IMR-90 (cell line): ENCODE measurements around the gene HS6ST2. TPM values are rescaled to one million over a fixed set of nuclear protein-coding genes. Genes with fewer than 3 reads are reported as not detected.

Experiments
- ATAC-seq: fragments of 200-7000 bp; cut with Tn5 transposase; 2 replicates; pipeline ENCODE4 v1.9.1; 2020; ENCODE audit warnings: low read depth, mild to moderate bottlenecking, moderate library complexity
- BruUV-seq: library from RNA; stranded (reverse); fragments of 400-500 nt; replicated peaks from 2 replicates; lab custom pipeline; 2021; lab: Mats Ljungman, UMichigan
- CTCF ChIA-PET: fragments of 300-600 bp; formaldehyde crosslinking; extraction: SDS; loops from one replicate; lab custom pipeline; 2021; ENCODE audit warnings: antibody characterized with exemption; lab: Yijun Ruan, JAX
- POLR2A ChIA-PET: fragments of 300-600 bp; sonication (Branson Sonifier 250); formaldehyde crosslinking; loops from one replicate; lab custom pipeline; 2022; ENCODE audit warnings: antibody characterized with exemption; ENCODE audit not compliant: unreplicated experiment; lab: Charles Lee
- DNase-seq: peaks from one replicate; pipeline ENCODE4 v3.0.0; 2013
- H2AFZ ChIP-seq: replicated peaks from 2 replicates; pipeline ENCODE3; 2013; ENCODE audit warnings: low read length, mild to moderate bottlenecking; ENCODE audit not compliant: poor library complexity
- H2AK5ac ChIP-seq: 2 replicates; pipeline ENCODE4 v1.6.1; 2013; ENCODE audit warnings: low read depth, low read length, inconsistent platforms
- H2AK9ac ChIP-seq: replicated peaks from 2 replicates; pipeline ENCODE3; 2013; ENCODE audit warnings: mild to moderate bottlenecking, low read depth, low read length, moderate library complexity; ENCODE audit not compliant: poor library complexity
- H2BK120ac ChIP-seq: 2 replicates; pipeline ENCODE4 v1.6.1; 2013; ENCODE audit warnings: low read depth, low read length, inconsistent platforms
- H2BK15ac ChIP-seq: 3 replicates; pipeline ENCODE4 v1.6.1; 2013; ENCODE audit warnings: low read depth, low read length, inconsistent platforms
- H2BK20ac ChIP-seq: 2 replicates; pipeline ENCODE4 v1.6.1; 2013; ENCODE audit warnings: low read depth, mild to moderate bottlenecking, inconsistent platforms, low read length, moderate library complexity
- H2BK5ac ChIP-seq: 2 replicates; pipeline ENCODE4 v1.6.1; 2013; ENCODE audit warnings: mild to moderate bottlenecking, low read depth, low read length, inconsistent platforms; ENCODE audit not compliant: poor library complexity, severe bottlenecking
- H3K14ac ChIP-seq: replicated peaks from 2 replicates; pipeline ENCODE4 v1.6.1; 2013; ENCODE audit warnings: low read depth, low read length, inconsistent platforms
- H3K18ac ChIP-seq: 2 replicates; pipeline ENCODE4 v1.6.1; 2013; ENCODE audit warnings: low read depth, low read length, control low read depth
- H3K23ac ChIP-seq: 2 replicates; pipeline ENCODE4 v1.6.1; 2013; ENCODE audit warnings: low read depth, low read length, inconsistent platforms
- H3K27ac ChIP-seq: 2 replicates; pipeline ENCODE4 v1.5.1; 2013; ENCODE audit warnings: mild to moderate bottlenecking, control low read depth, low read length; ENCODE audit not compliant: insufficient read depth
- H3K27me3 ChIP-seq: 2 replicates; pipeline ENCODE4 v1.6.1; 2013; ENCODE audit warnings: low read length; ENCODE audit not compliant: control insufficient read depth, insufficient read depth
- H3K36me3 ChIP-seq: 2 replicates; pipeline ENCODE4 v1.6.1; 2013; ENCODE audit warnings: low read length, mixed read lengths; ENCODE audit not compliant: control insufficient read depth, insufficient read depth
- H3K4ac ChIP-seq: 2 replicates; pipeline ENCODE4 v1.6.1; 2013; ENCODE audit warnings: low read depth, low read length, inconsistent platforms
- H3K4me1 ChIP-seq: 2 replicates; pipeline ENCODE4 v1.6.1; 2013; ENCODE audit warnings: low read length, mixed read lengths; ENCODE audit not compliant: control insufficient read depth, insufficient read depth
- H3K4me2 ChIP-seq: 2 replicates; pipeline ENCODE4 v1.6.1; 2013; ENCODE audit warnings: low read depth, mild to moderate bottlenecking, control low read depth, low read length, moderate library complexity
- H3K4me3 ChIP-seq: 2 replicates; pipeline ENCODE4 v1.5.1; 2013; ENCODE audit warnings: low read depth, mild to moderate bottlenecking, control low read depth, low read length, moderate library complexity; ENCODE audit not compliant: insufficient read depth
- H3K56ac ChIP-seq: 2 replicates; pipeline ENCODE4 v1.6.1; 2013; ENCODE audit warnings: low read length, inconsistent platforms; ENCODE audit not compliant: insufficient read depth; ENCODE audit errors: extremely low read depth
- H3K79me1 ChIP-seq, 2 experiments: 2 replicates each; pipeline ENCODE4 v1.6.1; 2013; ENCODE audit warnings: low read length in 2 of 2, inconsistent platforms in 1 of 2, low read depth in 1 of 2
- H3K9ac ChIP-seq: 2 replicates; pipeline ENCODE4 v1.6.1; 2013; ENCODE audit warnings: low read depth, low read length, control low read depth
- H3K9me1 ChIP-seq: 2 replicates; pipeline ENCODE4 v1.6.1; 2013; ENCODE audit warnings: low read length, inconsistent platforms; ENCODE audit not compliant: insufficient read depth
- H3K9me3 ChIP-seq: 2 replicates; pipeline ENCODE4 v1.6.1; 2013; ENCODE audit warnings: low read length; ENCODE audit not compliant: control insufficient read depth, insufficient read depth
- H4K20me1 ChIP-seq: 2 replicates; pipeline ENCODE4 v1.6.1; 2013; ENCODE audit warnings: low read length, inconsistent platforms; ENCODE audit not compliant: insufficient read depth
- H4K5ac ChIP-seq: 2 replicates; pipeline ENCODE4 v1.6.1; 2013; ENCODE audit warnings: mild to moderate bottlenecking, low read depth, low read length, control low read depth
- H4K8ac ChIP-seq, 2 experiments: 2 replicates each; pipeline ENCODE4 v1.6.1; 2013; ENCODE audit warnings: low read depth in 2 of 2, low read length in 2 of 2, control low read depth in 1 of 2, inconsistent platforms in 1 of 2
- H4K91ac ChIP-seq: 2 replicates; pipeline ENCODE4 v1.6.1; 2013; ENCODE audit warnings: low read depth, low read length, inconsistent platforms; ENCODE audit not compliant: insufficient read depth
- CEBPB ChIP-seq: IDR thresholded peaks from 2 replicates; pipeline ENCODE4 v1.6.1; 2012; ENCODE audit warnings: low read depth, low read length, improper control_type of control experiment
- CHD1 ChIP-seq: IDR thresholded peaks from 2 replicates; pipeline ENCODE4 v1.6.1; 2012; ENCODE audit warnings: low read depth, low read length, improper control_type of control experiment
- MAZ ChIP-seq: IDR thresholded peaks from 2 replicates; pipeline ENCODE4 v1.6.1; 2012; ENCODE audit warnings: low read depth, mild to moderate bottlenecking, low read length, improper control_type of control experiment, moderate library complexity, borderline replicate concordance
- MXI1 ChIP-seq: IDR thresholded peaks from 2 replicates; pipeline ENCODE4 v1.6.1; 2012; ENCODE audit warnings: low read depth, mild to moderate bottlenecking, low read length, moderate library complexity, borderline replicate concordance
- NFE2L2 ChIP-seq: fragments of 150-350 bp; IDR thresholded peaks from 2 replicates; pipeline ENCODE4 v1.6.1; 2016; ENCODE audit warnings: low read depth, mild to moderate bottlenecking, low read length
- POLR2A ChIP-seq: IDR thresholded peaks from 2 replicates; pipeline ENCODE4 v1.6.1; 2012; ENCODE audit warnings: mild to moderate bottlenecking, low read depth, low read length
- RAD21 ChIP-seq: IDR thresholded peaks from 2 replicates; pipeline ENCODE4 v1.6.1; 2012; ENCODE audit warnings: low read length, improper control_type of control experiment
- WGBS, 2 experiments: methylation state at CpG; one replicate each; pipeline versions ENCODE4 v1.1.5 to v1.1.7; 2013; ENCODE audit warnings: missing lambda C conversion rate in 2 of 2; ENCODE audit not compliant: insufficient read length in 1 of 2; ENCODE audit errors: extremely low coverage in 2 of 2; 5-methylcytosine and 5-hydroxymethylcytosine counted together
- dilution Hi-C: fragments of 300-500 bp; cut with HindIII; formaldehyde crosslinking; loops from one replicate; pipeline ENCODE4 v1.14.3; 2018; ENCODE audit warnings: low sequenced_read_pairs; ENCODE audit not compliant: unreplicated experiment
- in situ Hi-C: fragments of 300-500 bp; cut with MboI; formaldehyde crosslinking; loops from 3 replicates; pipeline ENCODE4 v1.14.3; 2019; ENCODE audit warnings: low sequenced_read_pairs, inconsistent platforms, mixed read lengths
- intact Hi-C: fragments of 100-400 bp; cut with micrococcal nuclease; formaldehyde crosslinking; loops from 2 replicates; pipeline ENCODE4 v1.10.0; 2022
- polyA plus RNA-seq, 3 experiments: library from polyadenylated mRNA; depleted of rRNA; stranded (reverse); fragments of >200 nt; gene quantifications; 2 replicates each; pipeline ENCODE4 v1.2.3, GENCODE V29; 2012; ENCODE audit warnings: low replicate concordance in 1 of 3
- total RNA-seq: library from RNA; depleted of rRNA; stranded (reverse); fragments of >200 nt; gene quantifications from 2 replicates; pipeline ENCODE4 v1.2.3, GENCODE V29; 2012

The HS6ST2 gene
- total and polyA plus RNA-seq, 2 of the 4 experiments (the other 2 are of a cell fraction), result not detected

GRCh38 chrX:132730266-132730665 is 228.2 kb downstream of the HS6ST2 start:
- 46% methylated on average over 6 of the region's 10 CpGs; no CpG with 5 or more reads in 1 of the 2 experiments for WGBS, 2 experiments
- no peaks in the 10 kb centered on the region for H3K79me1 ChIP-seq
- no peak for ATAC-seq

More at GRCh38 chrX:132730266-132730665, 228.2 kb downstream of the HS6ST2 start:
- Histone ChIP-seq H2BK20ac (no peak overlapping the region), H3K36me3 (no peaks in the 10 kb centered on the region), H3K18ac (no peak overlapping the region), H3K4me3 (no peak overlapping the region), H3K27ac (no peak overlapping the region), H3K27me3 (peaks cover 8% of the 10 kb centered on the region; the same call in 1 of the 2 replicates), H2BK15ac (no peak overlapping the region), H2BK5ac (no peak overlapping the region), H3K9me3 (no peaks in the 10 kb centered on the region), H2AK9ac (no peak overlapping the region), H3K9me1 (no peaks in the 10 kb centered on the region), H4K91ac (no peak overlapping the region), H3K4me1 (no peaks in the 10 kb centered on the region), H3K23ac (no peak overlapping the region), H3K14ac (no peak overlapping the region), H2AFZ (no peak overlapping the region), H4K20me1 (no peaks in the 10 kb centered on the region), H4K8ac (no peak overlapping the region), H3K56ac (no peak overlapping the region), H3K9ac (no peak overlapping the region), H2AK5ac (no peak overlapping the region), H3K4ac (no peak overlapping the region), H2BK120ac (no peak overlapping the region), H3K4me2 (no peak overlapping the region), H4K5ac (no peak overlapping the region)
- TF ChIP-seq CEBPB (no peak), CHD1 (no peak), POLR2A (no peak), NFE2L2 (no peak), MAZ (no peak), MXI1 (no peak), RAD21 (no peak)
- intact Hi-C loops, result no loop called here
- dilution Hi-C loops, result no loop called here
- in situ Hi-C loops, result no loop called here
- ChIA-PET CTCF (no interaction called here), POLR2A (no interaction called here)
- BruUV-seq, result no TSS peak
- no peak for DNase-seq
